AG09309 (cell line): ENCODE results near the gene SPO11.

Experiments used
- DNase-seq: peaks from one replicate; pipeline ENCODE4 v3.0.0-alpha.2; 2010; ENCODE audit warnings: low read depth
- H3K4me3 ChIP-seq: 2 replicates; pipeline ENCODE4 v1.5.1; 2011; ENCODE audit warnings: mild to moderate bottlenecking, low read depth, low read length, moderate library complexity; ENCODE audit not compliant: control insufficient read depth
- CTCF ChIP-seq: IDR thresholded peaks from 2 replicates; pipeline ENCODE4 v1.5.1; 2011; ENCODE audit warnings: mild to moderate bottlenecking, low read depth, low read length, inconsistent platforms; ENCODE audit not compliant: insufficient read depth, control insufficient read depth; ENCODE audit errors: missing control alignments

The SPO11 gene

GRCh38 chr20:57308451-57309271 is 20.9 kb upstream of the SPO11 start:
- TF ChIP-seq CTCF, result no peak
- no peak overlapping the region for H3K4me3 ChIP-seq
- no peak for DNase-seq

GRCh38 chr20:57309544-57310115 is 20.0 kb upstream of the SPO11 start:
- no peak overlapping the region for H3K4me3 ChIP-seq
- no peak for DNase-seq
- no peak for TF ChIP-seq CTCF

- TF ChIP-seq CTCF, result no peak
- H3K4me3 ChIP-seq, result no peak overlapping the region
- DNase-seq, result no peak
Observed at GRCh38 chr20:57310821-57311514, 18.6 kb upstream of the SPO11 start.

DNA sequence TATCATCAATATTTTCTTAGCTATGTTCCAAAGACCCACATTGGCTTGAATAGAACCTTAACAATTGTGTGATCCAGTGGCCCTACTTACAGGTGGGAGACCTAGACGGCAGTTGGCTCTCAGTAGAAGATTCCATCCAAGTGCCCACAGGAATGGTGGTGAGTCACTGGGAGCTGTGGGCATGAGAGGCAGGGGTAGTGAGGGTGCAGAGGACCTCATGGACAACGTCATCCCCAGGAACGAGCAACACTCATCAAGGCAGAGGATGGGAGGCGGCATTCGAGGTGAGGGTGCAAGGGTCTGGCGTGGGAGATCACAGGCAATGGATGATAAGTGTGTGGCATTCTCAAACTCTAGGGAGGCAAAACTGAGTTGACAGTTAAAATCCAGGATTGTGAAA is 17.5 kb upstream of the SPO11 start:
- no peak for DNase-seq
- no peak for TF ChIP-seq CTCF
- no peak overlapping the region for H3K4me3 ChIP-seq

DNA sequence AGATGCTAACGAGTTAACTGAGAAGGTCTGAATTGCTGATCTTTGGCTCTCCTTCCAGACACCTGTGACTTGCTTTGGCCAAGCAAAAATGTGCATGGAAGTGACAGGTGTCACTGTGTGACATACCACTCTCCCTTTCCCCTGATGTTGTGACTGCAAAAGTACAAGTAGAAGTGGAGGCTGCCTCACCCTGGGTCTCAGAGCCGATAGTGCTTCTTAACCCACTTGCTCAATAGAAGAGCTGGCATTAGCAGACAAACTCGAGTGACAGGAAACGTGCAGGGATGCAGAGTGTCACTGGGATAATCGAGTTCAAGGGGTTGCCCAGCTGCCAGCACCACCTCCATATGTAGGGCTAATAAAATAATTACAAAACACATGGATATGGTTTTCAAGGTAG is 16.4 kb upstream of the SPO11 start:
- DNase-seq, result no peak
- no peak for TF ChIP-seq CTCF
- H3K4me3 ChIP-seq, result no peak overlapping the region

GRCh38 chr20:57313951-57314350 is 15.7 kb upstream of the SPO11 start:
- DNase-seq, result no peak

More at GRCh38 chr20:57313951-57314350, 15.7 kb upstream of the SPO11 start:
- no peak for TF ChIP-seq CTCF
- H3K4me3 ChIP-seq, result no peak overlapping the region
